Measurements from ENCODE around the gene MACROH2A1. TPM values are rescaled to one million over a fixed set of nuclear protein-coding genes. Genes with fewer than 3 reads are reported as not detected.

Gene MACROH2A1
- total and polyA plus RNA-seq, 5 experiments from 2014 or later, result 96.3 to 121 (median 101) TPM

- ATAC-seq, result no peak
- DNase-seq, result no peak
- Mint-ChIP-seq H3K4me3 (no peak overlapping the region), H3K9me3 (no peaks in the 10 kb centered on the region), H3K4me1 (peaks cover 1 to 11% (median 4%) of the 10 kb centered on the region in 4 donors), H3K27ac (no peak overlapping the region), H3K27me3 (peaks cover 0 to 3% (median 0%) of the 10 kb centered on the region in 5 donors), H3K36me3 (no peaks in the 10 kb centered on the region)
- POLR2A ChIA-PET, result no interaction called here
These were observed 81.7 kb downstream of the MACROH2A1 start for GRCh38 chr5:135317286-135317685.

- Mint-ChIP-seq H3K27me3 (peaks cover 0 to 3% (median 0%) of the 10 kb centered on the region in 5 donors), H3K4me1 (peaks cover 0 to 11% (median 4%) of the 10 kb centered on the region in 4 donors), H3K9me3 (no peaks in the 10 kb centered on the region), H3K27ac (no peak overlapping the region), H3K4me3 (no peak overlapping the region), H3K36me3 (no peaks in the 10 kb centered on the region)
- ATAC-seq, result no peak
- no peak for DNase-seq
- POLR2A ChIA-PET, result no interaction called here
These were observed 83.6 kb downstream of the MACROH2A1 start for GRCh38 chr5:135315386-135315785.

- ATAC-seq, result no peak
- Mint-ChIP-seq H3K4me3 (no peak overlapping the region), H3K36me3 (no peaks in the 10 kb centered on the region), H3K4me1 (peaks cover 0 to 11% (median 7%) of the 10 kb centered on the region in 4 donors), H3K9me3 (no peaks in the 10 kb centered on the region), H3K27me3 (peaks cover 0 to 8% (median under 1%) of the 10 kb centered on the region in 5 donors), H3K27ac (no peak overlapping the region)
- DNase-seq, result no peak
- POLR2A ChIA-PET, result no interaction called here
These were observed 85.1 kb downstream of the MACROH2A1 start for GRCh38 chr5:135313946-135314345.

- POLR2A ChIA-PET, result no interaction called here
- DNase-seq (no peak), ATAC-seq (no peak)
- Mint-ChIP-seq H3K9me3 (no peaks in the 10 kb centered on the region), H3K27ac (no peak overlapping the region), H3K36me3 (no peaks in the 10 kb centered on the region), H3K27me3 (peaks cover 0 to 9% (median 2%) of the 10 kb centered on the region in 5 donors), H3K4me3 (peak overlapping the region in 2 of 10 donors; percentile 12 to 14), H3K4me1 (peaks cover 0 to 11% (median 7%) of the 10 kb centered on the region in 4 donors)
These were observed 85.6 kb downstream of the MACROH2A1 start for GRCh38 chr5:135313405-135313804.

- DNase-seq (no peak), ATAC-seq (no peak)
- H3K36me3 Mint-ChIP-seq, result no peaks in the 10 kb centered on the region
- no peaks in the 10 kb centered on the region for H3K9me3 Mint-ChIP-seq
- H3K27me3 Mint-ChIP-seq, result peaks cover 0 to 9% (median 3%) of the 10 kb centered on the region in 5 donors
- H3K4me1 Mint-ChIP-seq, result peaks cover 0 to 11% (median 7%) of the 10 kb centered on the region in 4 donors
- POLR2A ChIA-PET, result no interaction called here
- no peak overlapping the region for H3K4me3 Mint-ChIP-seq
- H3K27ac Mint-ChIP-seq, result no peak overlapping the region
These were observed 86.6 kb downstream of the MACROH2A1 start for GRCh38 chr5:135312255-135312935.

- ATAC-seq (no peak), DNase-seq (no peak)
- Mint-ChIP-seq H3K4me3 (no peak overlapping the region), H3K4me1 (peaks cover 0 to 11% (median 7%) of the 10 kb centered on the region in 4 donors), H3K9me3 (peaks cover 0 to 1% (median 0%) of the 10 kb centered on the region in 9 donors), H3K36me3 (no peaks in the 10 kb centered on the region), H3K27ac (no peak overlapping the region), H3K27me3 (peaks cover 0 to 12% (median 6%) of the 10 kb centered on the region in 5 donors)
- POLR2A ChIA-PET, result no interaction called here
These were observed 88.6 kb downstream of the MACROH2A1 start for GRCh38 chr5:135310328-135310989.

GRCh38 chr5:135309391-135310327 is 89.4 kb downstream of the MACROH2A1 start:
- DNase-seq, result no peak
- no peaks in the 10 kb centered on the region for H3K36me3 Mint-ChIP-seq
- peaks cover 0 to 11% (median 7%) of the 10 kb centered on the region in 4 donors for H3K4me1 Mint-ChIP-seq
- no peak for ATAC-seq
- H3K27me3 Mint-ChIP-seq, result peaks cover 0 to 20% (median 11%) of the 10 kb centered on the region in 5 donors
- peak overlapping the region in 1 of 10 donors; percentile 33 for H3K27ac Mint-ChIP-seq
- peaks cover 0 to 1% (median 0%) of the 10 kb centered on the region in 9 donors for H3K9me3 Mint-ChIP-seq
- H3K4me3 Mint-ChIP-seq, result no peak overlapping the region
- POLR2A ChIA-PET, result no interaction called here

- peaks cover 0 to 29% (median 14%) of the 10 kb centered on the region in 5 donors for H3K27me3 Mint-ChIP-seq
- no peak overlapping the region for H3K27ac Mint-ChIP-seq
- H3K4me1 Mint-ChIP-seq, result peaks cover 3 to 11% (median 7%) of the 10 kb centered on the region in 4 donors
- DNase-seq (no peak), ATAC-seq (no peak)
- H3K36me3 Mint-ChIP-seq, result no peaks in the 10 kb centered on the region
- no peak overlapping the region for H3K4me3 Mint-ChIP-seq
- POLR2A ChIA-PET, result no interaction called here
- H3K9me3 Mint-ChIP-seq, result peaks cover 0 to 1% (median 0%) of the 10 kb centered on the region in 9 donors
These were observed 90.3 kb downstream of the MACROH2A1 start for GRCh38 chr5:135308752-135309151.

GRCh38 chr5:135308245-135308644 is 90.8 kb downstream of the MACROH2A1 start:
- ATAC-seq (no peak), DNase-seq (no peak)
- Mint-ChIP-seq H3K9me3 (peaks cover 0 to 1% (median 0%) of the 10 kb centered on the region in 9 donors), H3K27ac (no peak overlapping the region), H3K27me3 (peaks cover 0 to 30% (median 14%) of the 10 kb centered on the region in 5 donors), H3K36me3 (no peaks in the 10 kb centered on the region), H3K4me3 (no peak overlapping the region), H3K4me1 (peaks cover 3 to 7% (median 4%) of the 10 kb centered on the region in 4 donors)
- POLR2A ChIA-PET, result no interaction called here

- ATAC-seq (no peak), DNase-seq (no peak)
- Mint-ChIP-seq H3K9me3 (peaks cover 0 to 1% (median 0%) of the 10 kb centered on the region in 9 donors), H3K36me3 (no peaks in the 10 kb centered on the region), H3K4me1 (peaks cover 0 to 5% (median 2%) of the 10 kb centered on the region in 4 donors), H3K27me3 (peaks cover 0 to 30% (median 14%) of the 10 kb centered on the region in 5 donors), H3K27ac (no peak overlapping the region), H3K4me3 (no peak overlapping the region)
- POLR2A ChIA-PET, result no interaction called here
These were observed 91.7 kb downstream of the MACROH2A1 start for GRCh38 chr5:135307143-135307903.

GRCh38 chr5:135306557-135306956 is 92.5 kb downstream of the MACROH2A1 start:
- ATAC-seq, result no peak
- H3K4me3 Mint-ChIP-seq, result no peak overlapping the region
- no peak for DNase-seq
- H3K27ac Mint-ChIP-seq, result no peak overlapping the region
- peaks cover 1 to 30% (median 14%) of the 10 kb centered on the region in 5 donors for H3K27me3 Mint-ChIP-seq
- H3K4me1 Mint-ChIP-seq, result peaks cover 0 to 5% (median 2%) of the 10 kb centered on the region in 4 donors
- POLR2A ChIA-PET, result no interaction called here
- H3K36me3 Mint-ChIP-seq, result no peaks in the 10 kb centered on the region
- H3K9me3 Mint-ChIP-seq, result peaks cover 0 to 1% (median 0%) of the 10 kb centered on the region in 9 donors
